ENCODE data around the gene LRRC23.
"Not testable (repeated sequence)": the region's sequence is repeated elsewhere in the genome, so short reads cannot be mapped to it uniquely, and the experiment has no call there.

LRRC23 gene

GRCh38 chr12:6904280-6905276 lies at the start of gene LRRC23:
TSS of gene LRRC23 (plus strand) at chr12:6904822. CDS start at chr12:6905634, 812 bp downstream.
- peak; percentile 91 for DNase-seq (ENCODE audit: low read depth)

GRCh38 chr12:6855322-6855721 lies 49.3 kb upstream of the LRRC23 start:
- DNase-seq (ENCODE audit: low read depth): no peak

- DNase-seq (ENCODE audit: low read depth): no peak
These were observed 45.8 kb upstream of the LRRC23 start for GRCh38 chr12:6858799-6859198.

DNA sequence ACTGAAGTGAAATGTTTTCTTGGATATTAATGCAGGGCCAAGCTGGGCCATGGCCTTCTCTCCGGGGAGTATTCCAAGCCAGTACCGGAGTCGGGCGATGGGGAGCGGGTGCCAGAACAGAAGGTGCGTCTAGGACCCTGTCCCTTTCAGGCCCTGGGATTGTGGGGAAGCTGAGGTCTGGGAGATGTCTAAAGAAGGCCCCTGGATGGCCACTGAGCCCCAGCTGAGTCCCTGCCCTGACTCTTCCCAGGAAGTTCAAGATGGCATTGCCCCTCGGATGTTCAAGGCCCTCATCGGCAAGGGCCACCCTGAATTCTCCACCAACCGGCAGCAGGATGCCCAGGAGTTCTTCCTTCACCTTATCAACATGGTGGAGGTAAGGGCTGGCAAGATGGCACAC lies 44.5 kb upstream of the LRRC23 start:
- no peak for DNase-seq (ENCODE audit: low read depth)

DNA sequence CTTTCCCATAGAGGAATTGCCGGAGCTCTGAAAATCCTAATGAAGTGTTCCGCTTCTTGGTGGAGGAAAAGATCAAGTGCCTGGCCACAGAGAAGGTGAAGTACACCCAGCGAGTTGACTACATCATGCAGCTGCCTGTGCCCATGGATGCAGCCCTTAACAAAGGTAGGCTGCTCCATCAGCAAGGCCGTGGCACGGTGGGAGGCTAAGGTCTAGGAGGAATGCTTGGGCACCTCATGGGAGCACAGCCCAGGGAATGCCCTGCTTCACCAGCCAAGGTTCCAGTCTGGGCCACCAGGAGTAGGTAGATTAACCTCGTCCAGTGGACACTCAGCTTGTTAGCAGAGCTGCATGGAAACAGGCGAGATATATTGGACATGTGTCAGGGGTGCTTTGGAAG lies 43.7 kb upstream of the LRRC23 start:
- DNase-seq (ENCODE audit: low read depth): no peak

GRCh38 chr12:6861391-6861790 lies 43.2 kb upstream of the LRRC23 start:
- no peak for DNase-seq (ENCODE audit: low read depth)

DNA sequence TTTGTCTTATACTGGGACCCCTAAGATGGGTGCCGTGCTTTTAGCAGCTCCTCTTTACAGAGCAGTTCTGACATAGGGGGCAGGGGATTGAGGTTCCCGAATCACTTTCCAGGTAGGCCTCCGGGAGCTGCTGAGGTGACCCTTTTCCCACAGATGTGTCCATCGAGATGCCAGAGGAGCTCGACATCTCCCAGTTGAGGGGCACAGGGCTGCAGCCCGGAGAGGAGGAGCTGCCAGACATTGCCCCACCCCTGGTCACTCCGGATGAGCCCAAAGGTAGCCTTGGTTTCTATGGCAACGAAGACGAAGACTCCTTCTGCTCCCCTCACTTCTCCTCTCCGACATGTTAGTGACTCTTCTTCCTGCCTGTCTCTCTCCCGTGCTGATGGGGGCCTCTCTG lies 41.6 kb upstream of the LRRC23 start:
- no peak for DNase-seq (ENCODE audit: low read depth)

GRCh38 chr12:6863586-6864321 lies 40.9 kb upstream of the LRRC23 start:
- DNase-seq (ENCODE audit: low read depth): no peak

GRCh38 chr12:6865307-6865706 lies 39.3 kb upstream of the LRRC23 start:
- not testable (repeated sequence) for DNase-seq (ENCODE audit: low read depth)

DNA sequence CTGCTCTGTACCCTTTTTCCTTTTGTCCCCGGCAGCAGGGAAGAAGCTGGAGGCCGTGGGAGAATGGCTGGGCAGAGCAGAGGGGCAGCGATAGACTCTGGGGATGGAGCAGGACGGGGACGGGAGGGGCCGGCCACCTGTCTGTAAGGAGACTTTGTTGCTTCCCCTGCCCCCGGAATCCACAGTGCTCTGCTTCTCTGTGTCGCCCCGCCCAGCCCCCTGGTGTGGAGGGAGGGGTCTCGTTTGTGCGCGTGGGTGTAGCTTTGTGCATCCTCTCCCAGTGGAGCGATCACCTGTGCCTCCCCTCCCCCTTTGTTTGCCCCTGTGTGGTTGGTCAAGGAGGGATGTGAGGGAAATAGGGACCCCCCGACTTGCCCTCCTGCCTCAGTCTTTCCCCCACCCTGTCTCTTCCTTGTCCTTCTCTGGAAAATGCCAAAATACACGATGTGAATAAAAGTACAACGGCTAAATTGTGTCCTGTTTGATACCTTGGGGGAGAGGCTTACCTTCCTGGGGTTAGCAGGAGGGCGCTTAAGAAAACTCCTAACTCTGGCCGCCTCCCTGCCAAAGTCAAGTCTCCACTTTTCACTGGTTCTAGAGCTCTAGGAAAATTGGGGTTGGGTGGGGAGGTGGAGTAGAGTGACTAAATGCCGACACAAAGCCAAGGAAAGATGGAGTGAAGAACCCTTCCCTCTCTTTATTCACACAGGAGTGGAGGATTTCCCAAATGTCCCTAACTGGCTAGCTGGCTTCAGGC lies 38.3 kb upstream of the LRRC23 start:
- DNase-seq (ENCODE audit: low read depth): no peak

DNA sequence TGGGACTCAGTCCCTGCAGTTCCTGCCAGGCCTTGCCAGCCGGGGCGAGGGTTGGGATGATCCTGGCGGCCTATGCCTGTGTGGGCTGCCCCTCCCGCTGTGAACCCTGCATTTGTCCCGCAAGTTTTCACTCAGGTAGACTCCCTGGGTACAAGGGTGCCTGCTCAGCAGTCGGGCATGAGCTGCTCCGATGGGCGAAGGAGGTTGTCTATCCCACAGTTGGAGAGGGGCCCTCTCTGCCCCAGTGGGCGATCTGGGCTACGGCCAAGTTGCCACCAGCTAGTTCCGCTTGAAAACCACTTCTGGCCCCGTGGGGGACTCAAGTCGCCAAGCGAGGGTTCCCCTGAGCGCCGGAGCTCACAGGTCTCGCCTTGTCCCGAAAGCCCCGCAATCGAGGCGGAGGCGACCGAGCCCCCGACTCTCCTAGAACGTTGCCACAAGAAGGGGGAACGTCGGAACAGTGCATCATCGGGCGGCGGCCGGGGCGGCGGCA lies 37.7 kb upstream of the LRRC23 start:
- no peak for DNase-seq (ENCODE audit: low read depth)

- DNase-seq (ENCODE audit: low read depth): peak; percentile 81
These were observed 37.0 kb upstream of the LRRC23 start, which contains the start of gene TPI1 for GRCh38 chr12:6867413-6868210. TSS of gene TPI1 (plus strand) at chr12:6867531. CDS start at chr12:6867567, 36 bp downstream.

DNA sequence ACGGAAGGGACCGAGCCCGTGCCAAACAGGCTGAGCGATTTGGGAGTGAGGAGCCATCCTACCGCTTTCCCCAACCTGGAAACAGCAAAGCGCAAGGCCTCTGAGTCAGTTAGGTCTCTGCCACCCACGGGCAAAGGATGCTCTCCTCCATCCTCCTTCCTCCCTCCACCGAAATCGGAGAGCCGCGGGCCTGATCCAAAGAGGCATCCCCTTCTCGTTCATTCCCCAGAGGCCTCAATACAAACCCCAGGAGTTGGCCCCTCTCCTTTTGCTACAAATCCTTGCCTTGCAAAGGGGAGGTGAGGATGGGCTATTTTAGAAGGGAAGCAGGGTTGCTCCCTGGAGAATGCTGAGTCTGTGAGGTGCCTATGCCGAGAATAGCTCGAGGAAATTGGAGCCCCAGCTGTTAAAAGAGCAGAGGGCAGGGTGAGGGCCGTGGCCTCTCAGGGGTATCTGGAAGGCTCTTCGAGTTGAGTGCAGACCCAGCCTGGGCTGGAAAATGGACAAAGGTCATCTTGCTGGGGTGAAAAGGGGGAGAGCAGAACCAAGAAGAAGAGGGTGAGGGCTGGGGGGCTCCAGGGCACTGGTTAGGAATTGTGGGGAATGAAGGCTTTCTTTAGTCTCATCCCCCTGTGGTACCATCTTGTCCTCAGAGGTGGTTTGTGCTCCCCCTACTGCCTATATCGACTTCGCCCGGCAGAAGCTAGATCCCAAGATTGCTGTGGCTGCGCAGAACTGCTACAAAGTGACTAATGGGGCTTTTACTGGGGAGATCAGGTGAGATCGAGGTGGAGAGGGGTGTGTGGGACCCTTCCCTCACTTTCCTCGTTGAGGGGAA lies 36.2 kb upstream of the LRRC23 start:
- no peak for DNase-seq (ENCODE audit: low read depth)

DNA sequence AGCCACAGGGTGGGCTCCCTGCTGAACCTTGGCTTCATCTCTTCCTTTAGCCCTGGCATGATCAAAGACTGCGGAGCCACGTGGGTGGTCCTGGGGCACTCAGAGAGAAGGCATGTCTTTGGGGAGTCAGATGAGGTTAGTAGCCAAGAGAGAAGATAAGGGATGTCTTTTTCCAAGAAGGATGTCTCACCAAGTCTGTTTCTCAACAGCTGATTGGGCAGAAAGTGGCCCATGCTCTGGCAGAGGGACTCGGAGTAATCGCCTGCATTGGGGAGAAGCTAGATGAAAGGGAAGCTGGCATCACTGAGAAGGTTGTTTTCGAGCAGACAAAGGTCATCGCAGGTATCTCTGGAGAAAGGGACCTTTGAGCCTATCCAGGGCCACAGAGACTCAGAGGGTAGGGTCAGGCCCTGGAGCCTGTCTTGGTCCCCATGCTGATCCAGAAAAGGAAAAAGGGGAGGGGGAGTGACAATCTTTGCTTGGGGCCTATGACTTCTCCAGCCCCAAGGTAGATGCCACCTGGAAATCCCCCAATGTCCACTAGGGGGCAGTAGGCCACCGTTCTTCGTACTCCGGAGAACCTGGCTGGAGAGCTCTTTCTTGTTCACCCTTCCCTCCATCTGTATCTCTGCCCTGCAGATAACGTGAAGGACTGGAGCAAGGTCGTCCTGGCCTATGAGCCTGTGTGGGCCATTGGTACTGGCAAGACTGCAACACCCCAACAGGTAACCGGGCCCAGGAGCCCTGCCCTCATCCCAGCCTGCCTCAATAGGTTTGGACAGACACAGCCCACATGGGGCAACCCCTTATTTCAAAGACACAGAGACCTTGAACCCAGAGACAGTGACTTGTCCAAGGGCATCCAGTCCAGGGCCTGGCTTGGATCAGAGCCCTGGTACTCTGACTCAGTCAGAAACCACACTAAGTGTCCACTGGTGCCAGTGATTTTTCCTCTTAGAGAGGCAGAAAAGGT lies 35.3 kb upstream of the LRRC23 start:
- peak; percentile 56 for DNase-seq (ENCODE audit: low read depth)

DNA sequence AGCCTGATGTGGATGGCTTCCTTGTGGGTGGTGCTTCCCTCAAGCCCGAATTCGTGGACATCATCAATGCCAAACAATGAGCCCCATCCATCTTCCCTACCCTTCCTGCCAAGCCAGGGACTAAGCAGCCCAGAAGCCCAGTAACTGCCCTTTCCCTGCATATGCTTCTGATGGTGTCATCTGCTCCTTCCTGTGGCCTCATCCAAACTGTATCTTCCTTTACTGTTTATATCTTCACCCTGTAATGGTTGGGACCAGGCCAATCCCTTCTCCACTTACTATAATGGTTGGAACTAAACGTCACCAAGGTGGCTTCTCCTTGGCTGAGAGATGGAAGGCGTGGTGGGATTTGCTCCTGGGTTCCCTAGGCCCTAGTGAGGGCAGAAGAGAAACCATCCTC lies 34.3 kb upstream of the LRRC23 start:
- DNase-seq (ENCODE audit: low read depth): peak; percentile 28

- DNase-seq (ENCODE audit: low read depth): no peak
These were observed 33.3 kb upstream of the LRRC23 start for GRCh38 chr12:6871052-6871957.

GRCh38 chr12:6872073-6873048 lies 32.3 kb upstream of the LRRC23 start:
- peak; percentile 58 for DNase-seq (ENCODE audit: low read depth)

All from fibroblast of gingiva (primary cell).